ENCODE measurements around the gene SLC9A9.
"Not testable (repeated sequence)": the region's sequence is repeated elsewhere in the genome, so short reads cannot be mapped to it uniquely, and the experiment has no call there.

SLC9A9 gene

GRCh38 chr3:143809121-143809621 lies 39.1 kb downstream of the SLC9A9 start:
- no peak for DNase-seq (ENCODE audit: low spot score)

- DNase-seq (ENCODE audit: low spot score), result no peak
These were observed 40.2 kb downstream of the SLC9A9 start for GRCh38 chr3:143808030-143808429.

- no peak for DNase-seq (ENCODE audit: low spot score)
These were observed 42.2 kb downstream of the SLC9A9 start for GRCh38 chr3:143806038-143806437.

DNA sequence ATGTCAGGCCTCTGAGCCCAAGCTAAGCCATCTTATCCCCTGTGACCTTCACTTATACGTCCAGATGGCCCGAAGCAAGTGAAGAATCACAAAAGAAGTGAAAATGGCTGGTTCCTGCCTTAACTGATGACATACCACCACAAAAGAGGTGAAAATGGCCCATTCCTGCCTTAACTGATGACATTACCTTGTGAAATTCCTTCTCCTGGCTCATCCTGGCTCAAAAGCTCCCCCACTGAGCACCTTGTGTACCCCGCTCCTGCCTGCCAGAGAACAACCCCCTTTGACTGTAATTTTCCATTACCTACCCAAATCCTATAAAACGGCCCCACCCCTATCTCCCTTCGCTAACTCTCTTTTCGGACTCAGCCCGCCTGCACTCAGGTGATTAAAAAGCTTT lies 42.8 kb downstream of the SLC9A9 start:
- not testable (repeated sequence) for DNase-seq (ENCODE audit: low spot score)

GRCh38 chr3:143801046-143801445 lies 47.2 kb downstream of the SLC9A9 start:
- DNase-seq (ENCODE audit: low spot score), result not testable (repeated sequence)

GRCh38 chr3:143798151-143798550 lies 50.1 kb downstream of the SLC9A9 start:
- DNase-seq (ENCODE audit: low spot score), result not testable (repeated sequence)

DNA sequence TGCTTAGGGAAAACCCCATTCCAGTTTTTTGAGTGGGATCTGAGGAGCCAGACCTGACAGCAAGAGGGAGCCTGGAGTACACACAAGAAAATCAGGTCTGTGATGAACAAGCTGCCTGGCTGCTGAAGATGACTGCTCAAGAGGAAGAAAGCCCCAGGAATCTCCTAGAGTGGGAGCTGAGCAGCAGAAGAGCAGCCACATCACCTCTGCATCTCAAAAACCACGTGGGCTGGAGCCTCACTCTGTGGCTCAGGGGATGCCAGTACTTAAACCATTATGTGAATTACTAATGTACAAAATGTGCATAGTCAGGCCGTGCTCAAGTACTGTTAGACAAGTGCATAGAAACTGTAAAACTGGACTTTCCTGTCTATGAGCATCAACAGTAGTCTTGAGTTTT lies 52.4 kb downstream of the SLC9A9 start:
- DNase-seq (ENCODE audit: low spot score), result no peak

- no peak for DNase-seq (ENCODE audit: low spot score)
These were observed 53.3 kb downstream of the SLC9A9 start for GRCh38 chr3:143794793-143795462.

DNA sequence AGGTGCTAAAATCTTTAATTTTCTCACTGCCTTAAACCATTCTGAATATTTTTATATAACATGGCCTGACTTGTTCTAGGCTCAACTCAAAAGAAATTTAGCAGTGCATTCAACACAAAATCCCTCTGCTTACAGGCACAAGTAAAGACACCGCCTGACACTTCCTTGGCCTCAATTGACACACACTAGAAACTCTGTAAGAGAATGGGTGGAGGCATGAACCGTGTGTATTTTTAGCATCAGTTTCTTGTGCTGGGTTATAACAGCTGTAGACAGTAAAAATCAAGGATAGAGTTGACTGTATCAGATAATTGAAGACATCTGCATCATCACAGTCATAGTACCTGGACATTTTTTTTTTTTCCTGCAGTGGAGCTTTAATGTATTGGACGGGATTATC lies 54.3 kb downstream of the SLC9A9 start:
- DNase-seq (ENCODE audit: low spot score), result no peak

DNA sequence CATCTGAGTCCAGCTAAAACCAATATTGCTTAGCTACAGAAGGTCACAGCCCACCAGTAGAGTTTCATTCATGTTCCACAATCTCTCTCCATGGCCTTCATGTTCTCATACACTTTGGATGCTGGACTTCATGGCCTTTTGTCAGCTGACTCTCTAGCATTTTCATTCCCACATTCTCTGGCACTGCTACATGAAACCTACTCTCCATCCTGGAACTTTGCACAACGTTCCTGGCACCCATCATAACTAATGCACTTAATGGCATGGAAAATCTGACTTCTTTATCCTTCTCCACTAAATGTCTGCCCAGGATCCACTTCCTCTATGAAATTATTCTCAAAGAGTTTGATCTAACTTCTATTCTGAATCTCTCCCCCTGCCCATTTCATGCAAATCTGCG lies 56.9 kb downstream of the SLC9A9 start:
- no peak for DNase-seq (ENCODE audit: low spot score)

GRCh38 chr3:143786219-143787191 lies 61.8 kb downstream of the SLC9A9 start:
- no peak for DNase-seq (ENCODE audit: low spot score)

- no peak for DNase-seq (ENCODE audit: low spot score)
These were observed 63.8 kb downstream of the SLC9A9 start for GRCh38 chr3:143784446-143784845.

- DNase-seq (ENCODE audit: low spot score), result no peak
These were observed 64.4 kb downstream of the SLC9A9 start for GRCh38 chr3:143783851-143784370.

- peak; percentile 23 for DNase-seq (ENCODE audit: low spot score)
These were observed 72.8 kb downstream of the SLC9A9 start for GRCh38 chr3:143775459-143775858.

GRCh38 chr3:143771939-143772338 lies 76.3 kb downstream of the SLC9A9 start:
- DNase-seq (ENCODE audit: low spot score), result no peak

DNA sequence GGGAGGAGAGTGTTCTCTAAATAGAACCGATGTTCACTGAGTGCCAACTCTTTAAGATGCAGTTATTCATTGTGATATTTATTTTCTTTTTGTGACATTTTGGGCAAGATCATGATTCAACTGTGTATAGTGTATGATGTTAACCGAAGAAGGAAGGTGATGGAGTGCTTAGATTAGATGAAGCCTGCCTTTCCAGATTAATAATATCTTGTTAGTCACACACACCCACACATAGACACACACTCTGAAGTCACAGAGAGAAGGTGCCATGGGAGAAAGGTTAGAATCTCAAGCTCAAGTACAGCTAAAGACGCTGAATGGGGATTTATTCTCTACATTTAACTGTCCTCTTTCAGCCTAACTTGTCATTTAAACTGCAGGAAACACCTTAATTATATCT lies 77.0 kb downstream of the SLC9A9 start:
- no peak for DNase-seq (ENCODE audit: low spot score)

DNA sequence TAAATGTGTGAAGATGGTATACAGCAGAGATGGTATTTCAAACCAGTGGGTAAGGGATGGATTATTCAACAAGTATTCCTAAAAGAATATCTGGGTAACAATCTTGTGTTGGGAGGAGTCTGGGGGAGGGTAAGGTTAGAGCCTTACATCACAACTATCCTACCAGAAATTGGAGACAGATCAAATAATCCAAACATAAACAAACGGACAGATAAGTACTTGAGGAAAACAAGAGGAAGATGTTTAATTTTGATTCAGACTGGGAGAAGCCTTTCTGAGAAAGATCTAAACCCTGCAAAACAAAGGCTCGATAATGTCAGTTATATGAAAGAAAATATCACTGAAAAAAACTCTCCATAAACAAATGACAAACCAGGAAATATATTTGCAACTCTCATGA lies 77.9 kb downstream of the SLC9A9 start:
- DNase-seq (ENCODE audit: low spot score), result no peak

GRCh38 chr3:143769616-143770015 lies 78.7 kb downstream of the SLC9A9 start:
- no peak for DNase-seq (ENCODE audit: low spot score)

- DNase-seq (ENCODE audit: low spot score), result no peak
These were observed 83.4 kb downstream of the SLC9A9 start for GRCh38 chr3:143764840-143765239.

- DNase-seq (ENCODE audit: low spot score), result no peak
These were observed 84.6 kb downstream of the SLC9A9 start for GRCh38 chr3:143763564-143764162.

- no peak for DNase-seq (ENCODE audit: low spot score)
These were observed 90.6 kb downstream of the SLC9A9 start for GRCh38 chr3:143757691-143758090.

DNA sequence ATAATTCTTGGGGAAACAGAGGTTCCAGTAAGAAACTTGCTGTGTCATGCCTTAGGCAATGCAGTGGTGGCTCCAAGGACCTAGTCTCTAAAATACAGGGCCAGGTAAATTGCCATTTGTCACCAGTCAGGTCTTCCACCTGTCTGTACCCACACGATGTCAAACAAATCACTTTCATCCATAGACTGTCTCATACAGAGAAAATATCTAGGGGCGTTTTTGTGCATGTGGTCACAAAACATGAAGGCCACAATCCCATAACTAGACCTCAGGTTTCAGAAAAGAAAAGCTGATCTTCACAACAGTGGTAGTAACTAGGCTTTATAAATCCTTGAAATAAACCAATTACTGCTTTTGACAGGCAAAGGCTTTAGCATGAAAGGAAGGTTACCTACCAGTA lies 92.3 kb downstream of the SLC9A9 start:
- DNase-seq (ENCODE audit: low spot score), result no peak

Measured in HuH-7 (cell line).